Measurements from ENCODE around the gene SKP1. TPM values are rescaled to one million over a fixed set of nuclear protein-coding genes. Genes with fewer than 3 reads are reported as not detected.

Gene SKP1
- total RNA-seq, 4 donors from 2014 or later = 143 to 261 (median 196) TPM

DNA sequence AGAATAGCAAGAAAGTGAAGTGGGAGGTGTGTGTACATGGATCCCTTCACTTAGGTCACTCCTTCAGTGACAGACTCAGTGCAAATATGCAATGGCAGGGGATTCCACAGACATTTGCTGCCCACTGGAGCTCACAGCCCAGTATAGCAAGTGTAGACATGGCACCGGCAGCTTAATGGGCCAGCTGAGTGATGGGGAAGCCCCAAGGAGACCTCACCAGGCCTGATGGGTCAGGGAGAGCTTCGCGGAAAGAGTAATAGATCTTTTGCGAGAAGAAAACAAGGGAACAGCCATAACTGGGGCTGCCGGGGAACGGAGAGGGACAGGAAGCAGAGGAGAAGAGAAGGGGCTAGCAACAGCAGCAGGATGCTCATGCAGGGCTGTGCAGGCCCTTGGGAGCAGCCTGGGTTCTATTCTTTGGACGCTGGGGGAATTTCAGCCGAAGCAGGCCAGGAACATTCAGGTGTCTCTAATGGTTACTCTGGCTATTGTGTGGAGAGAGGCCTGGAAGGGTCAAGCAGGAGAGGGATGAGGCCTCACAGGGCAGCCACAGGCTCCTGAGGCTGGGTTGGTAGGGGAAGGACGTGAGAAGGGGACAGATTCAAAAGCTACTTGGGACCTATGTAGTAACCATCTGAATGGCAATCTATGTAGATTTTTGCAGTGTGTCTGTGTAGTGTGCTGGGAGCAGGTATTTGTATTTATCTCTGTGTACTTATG, 35.3 kb downstream of the SKP1 start:
- Histone ChIP-seq H3K36me3 (peaks cover 68% of the 10 kb centered on the region), H3K9me3 (no peaks in the 10 kb centered on the region), H3K4me3 (no peak overlapping the region), H3K27ac (no peak overlapping the region), H3K27me3 (no peaks in the 10 kb centered on the region), H3K4me1 (peaks cover 47% of the 10 kb centered on the region)
- TF ChIP-seq EP300 (IDR thresholded peaks at IDR 0.05) = no peak
- TF ChIP-seq POLR2AphosphoS5 (IDR thresholded peaks at IDR 0.05) = no peak
- TF ChIP-seq, protein P1, sequence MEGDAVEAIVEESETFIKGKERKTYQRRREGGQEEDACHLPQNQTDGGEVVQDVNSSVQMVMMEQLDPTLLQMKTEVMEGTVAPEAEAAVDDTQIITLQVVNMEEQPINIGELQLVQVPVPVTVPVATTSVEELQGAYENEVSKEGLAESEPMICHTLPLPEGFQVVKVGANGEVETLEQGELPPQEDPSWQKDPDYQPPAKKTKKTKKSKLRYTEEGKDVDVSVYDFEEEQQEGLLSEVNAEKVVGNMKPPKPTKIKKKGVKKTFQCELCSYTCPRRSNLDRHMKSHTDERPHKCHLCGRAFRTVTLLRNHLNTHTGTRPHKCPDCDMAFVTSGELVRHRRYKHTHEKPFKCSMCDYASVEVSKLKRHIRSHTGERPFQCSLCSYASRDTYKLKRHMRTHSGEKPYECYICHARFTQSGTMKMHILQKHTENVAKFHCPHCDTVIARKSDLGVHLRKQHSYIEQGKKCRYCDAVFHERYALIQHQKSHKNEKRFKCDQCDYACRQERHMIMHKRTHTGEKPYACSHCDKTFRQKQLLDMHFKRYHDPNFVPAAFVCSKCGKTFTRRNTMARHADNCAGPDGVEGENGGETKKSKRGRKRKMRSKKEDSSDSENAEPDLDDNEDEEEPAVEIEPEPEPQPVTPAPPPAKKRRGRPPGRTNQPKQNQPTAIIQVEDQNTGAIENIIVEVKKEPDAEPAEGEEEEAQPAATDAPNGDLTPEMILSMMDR (IDR thresholded peaks at IDR 0.05) = no peak
- no peak for TF ChIP-seq POLR2A (IDR thresholded peaks at IDR 0.05)
- peak; percentile 44 to 61 for DNase-seq (ENCODE audit: low spot score in 2 of 2)
- WGBS = 74% methylated on average over 9 of the region's 9 CpGs

DNA sequence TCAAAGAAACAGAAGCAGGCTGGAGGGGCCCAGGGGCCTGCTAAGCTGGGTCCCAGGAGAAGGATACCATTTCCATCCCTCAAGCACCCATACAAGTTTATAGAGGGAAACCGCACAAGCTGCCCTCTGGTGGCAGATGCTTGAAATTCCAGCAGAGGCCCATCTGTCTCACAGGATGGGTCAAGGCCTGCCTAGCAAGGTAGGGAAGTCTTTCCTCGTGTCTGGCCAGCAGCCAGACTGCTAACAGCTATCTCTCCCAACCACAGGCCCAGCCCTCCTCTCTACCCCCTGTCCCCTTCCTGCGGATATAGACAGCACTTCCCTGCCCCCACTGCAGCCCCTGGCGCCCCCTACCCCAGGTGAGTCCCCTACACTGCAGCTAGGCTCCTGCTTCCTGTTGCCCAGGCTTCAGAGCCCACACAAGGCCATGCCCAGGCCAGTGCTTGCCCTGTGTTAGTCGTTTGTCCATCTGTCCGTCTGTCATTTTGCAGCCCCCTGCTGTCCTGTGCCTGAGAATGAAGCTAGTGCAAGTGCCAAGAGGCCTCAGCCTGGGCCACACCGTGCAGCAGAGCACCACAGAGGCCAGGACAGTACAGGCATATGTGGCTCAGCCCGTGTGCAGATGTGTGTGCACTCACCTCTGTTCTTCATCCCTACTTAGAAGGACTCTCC, 36.1 kb downstream of the SKP1 start:
- no peak overlapping the region for H3K4me3 ChIP-seq
- peak; percentile 76 to 83 for DNase-seq (ENCODE audit: low spot score in 2 of 2)
- H3K9me3 ChIP-seq = no peaks in the 10 kb centered on the region
- WGBS = 24% methylated on average over 4 of the region's 8 CpGs
- no peaks in the 10 kb centered on the region for H3K27me3 ChIP-seq
- TF ChIP-seq, protein P1 (IDR thresholded peaks at IDR 0.05) = peak; percentile 46 to 72
- no peak for TF ChIP-seq EP300 (IDR thresholded peaks at IDR 0.05)
- peaks cover 65% of the 10 kb centered on the region for H3K36me3 ChIP-seq
- no peak overlapping the region for H3K27ac ChIP-seq
- H3K4me1 ChIP-seq = peaks cover 42% of the 10 kb centered on the region

DNA sequence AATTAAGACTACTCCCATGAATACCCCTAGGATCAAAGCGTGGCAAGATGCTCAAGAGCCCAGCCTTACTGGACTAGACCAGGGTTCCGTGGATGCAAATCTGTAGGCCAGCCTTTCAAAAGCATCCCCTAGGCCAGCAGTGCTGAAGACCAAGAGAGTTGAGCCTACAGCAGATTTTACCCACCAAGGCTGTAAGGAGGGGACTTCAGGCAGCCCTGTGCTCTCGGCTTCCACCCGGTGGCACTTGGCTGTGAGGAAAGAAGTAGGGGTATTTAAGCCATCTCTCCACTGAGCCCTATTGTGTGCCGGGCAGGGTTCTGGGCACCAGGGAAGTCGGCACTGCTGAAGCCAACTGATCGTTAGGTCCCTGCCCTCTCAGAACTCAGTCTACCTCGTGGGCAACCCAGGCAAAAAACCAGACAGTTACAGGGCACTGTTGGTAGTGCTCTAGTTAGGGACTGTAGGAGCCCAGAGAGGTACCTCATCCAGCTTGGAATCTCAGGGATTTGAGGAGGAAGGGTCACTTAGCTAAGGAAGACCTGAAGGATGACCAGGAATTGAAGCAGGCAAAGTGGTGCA, 36.8 kb downstream of the SKP1 start:
- WGBS = 90% methylated on average over 7 of the region's 8 CpGs
- Histone ChIP-seq H3K4me3 (no peak overlapping the region), H3K27ac (no peak overlapping the region), H3K36me3 (peaks cover 65% of the 10 kb centered on the region), H3K27me3 (no peaks in the 10 kb centered on the region), H3K9me3 (no peaks in the 10 kb centered on the region), H3K4me1 (peaks cover 41% of the 10 kb centered on the region)
- no peak for TF ChIP-seq POLR2A (IDR thresholded peaks at IDR 0.05)
- TF ChIP-seq POLR2AphosphoS5 (IDR thresholded peaks at IDR 0.05) = no peak
- no peak for TF ChIP-seq EP300 (IDR thresholded peaks at IDR 0.05)
- TF ChIP-seq, protein P1 (IDR thresholded peaks at IDR 0.05) = no peak
- DNase-seq (ENCODE audit: low spot score in 2 of 2) = no peak

DNA sequence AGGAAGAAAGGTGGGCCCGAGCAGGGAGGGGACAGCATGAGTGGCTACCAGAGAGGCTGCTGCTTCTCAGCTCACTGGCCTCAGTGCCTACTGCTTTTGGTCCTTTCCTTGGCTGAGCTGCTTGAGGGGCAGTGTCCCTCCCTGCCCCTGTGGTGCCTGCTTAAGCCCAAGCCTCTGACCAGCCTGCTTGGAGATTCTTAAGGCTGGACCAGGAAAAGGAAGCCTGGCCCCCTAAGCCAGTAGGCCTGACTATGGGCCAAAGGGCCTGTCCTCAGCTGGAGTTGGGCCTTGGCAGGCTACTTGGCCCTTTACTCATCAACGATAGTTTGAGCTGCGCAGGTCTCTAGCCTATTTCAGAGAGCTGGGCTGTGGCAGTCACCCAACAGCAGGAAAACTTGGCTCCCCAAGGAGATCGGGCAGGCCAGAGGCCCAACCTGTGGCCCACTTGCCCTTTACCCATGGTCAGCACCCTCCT, 37.3 kb downstream of the SKP1 start:
- peak in 1 of 2 donors; percentile 61 for DNase-seq (ENCODE audit: low spot score in 2 of 2)
- Histone ChIP-seq H3K4me1 (peaks cover 36% of the 10 kb centered on the region), H3K27ac (no peak overlapping the region), H3K27me3 (no peaks in the 10 kb centered on the region), H3K4me3 (no peak overlapping the region), H3K36me3 (peaks cover 64% of the 10 kb centered on the region), H3K9me3 (no peaks in the 10 kb centered on the region)
- WGBS = 77% methylated on average over 3 of the region's 4 CpGs
- no peak for TF ChIP-seq POLR2AphosphoS5 (IDR thresholded peaks at IDR 0.05)
- TF ChIP-seq POLR2A (IDR thresholded peaks at IDR 0.05) = no peak
- TF ChIP-seq, protein P1 (IDR thresholded peaks at IDR 0.05) = no peak
- no peak for TF ChIP-seq EP300 (IDR thresholded peaks at IDR 0.05)
